SK-MEL-5 (cell line): Measurements from ENCODE around the gene SLC19A1. TPM values are rescaled to one million over a fixed set of nuclear protein-coding genes. Genes with fewer than 3 reads are reported as not detected.
A peak's percentile ranks its signal among the peaks of the same experiment; 100 is the strongest.

Experiments used
- DNase-seq: peaks from one replicate; pipeline ENCODE4 v3.0.0-alpha.2; 2016; ENCODE audit warnings: low read depth, low spot score
- in situ Hi-C: cut with HindIII; loops from 2 replicates; pipeline ENCODE4 v1.10.0; 2016; ENCODE audit warnings: low sequenced_read_pairs, high pct_unique_total_duplicates, low pct_unique_long_range_greater_than_20kb
- total RNA-seq: library from RNA; depleted of rRNA; stranded (reverse); fragments of >200 nt; shearing (Covaris generic); gene quantifications from 2 replicates; pipeline ENCODE4 v1.2.3, GENCODE V29; 2014

The SLC19A1 gene
- total RNA-seq, 1 experiment from 2014 or later, result 12.7 TPM

DNA sequence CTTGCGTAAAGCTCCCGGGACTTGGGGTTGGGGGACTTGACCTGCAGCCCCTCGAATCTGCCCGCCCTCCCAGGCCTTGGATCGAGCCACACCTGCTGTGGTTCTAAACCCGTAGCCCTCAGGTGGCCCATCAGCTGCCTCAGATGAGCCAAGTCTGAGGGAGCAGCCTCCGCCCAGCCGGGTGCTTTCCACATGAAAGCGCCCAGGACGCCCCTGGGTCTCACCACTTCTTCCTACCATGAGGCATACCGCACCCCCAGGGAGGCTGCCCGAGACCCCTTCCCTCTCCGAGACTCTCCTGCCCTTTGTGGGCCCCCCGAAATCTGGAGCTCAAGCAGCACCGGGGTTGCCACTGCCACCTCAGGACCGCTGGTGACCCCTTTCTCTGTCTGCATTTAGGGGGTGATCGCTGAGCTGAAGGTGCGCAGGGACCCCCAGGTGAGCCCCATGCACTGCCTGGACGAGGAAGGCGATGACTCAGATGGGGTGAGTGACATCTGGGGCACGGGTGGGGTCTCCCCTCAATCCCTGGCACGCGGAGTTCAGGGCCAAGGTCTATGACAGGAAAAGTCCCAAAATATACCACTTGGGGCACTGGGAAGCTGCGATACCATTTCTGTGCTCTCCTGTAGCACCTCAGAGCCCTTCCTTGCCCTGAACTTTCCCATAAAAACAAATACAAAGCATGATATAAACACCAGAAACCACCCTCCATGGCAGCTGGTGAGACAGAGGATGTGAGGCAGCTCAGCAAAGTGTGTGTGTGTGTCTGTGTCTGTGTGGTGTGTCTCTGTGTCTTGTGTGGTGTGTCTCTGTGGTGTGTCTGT, 68.5 kb downstream of the SLC19A1 start:
- in situ Hi-C loops, result no loop called here

DNA sequence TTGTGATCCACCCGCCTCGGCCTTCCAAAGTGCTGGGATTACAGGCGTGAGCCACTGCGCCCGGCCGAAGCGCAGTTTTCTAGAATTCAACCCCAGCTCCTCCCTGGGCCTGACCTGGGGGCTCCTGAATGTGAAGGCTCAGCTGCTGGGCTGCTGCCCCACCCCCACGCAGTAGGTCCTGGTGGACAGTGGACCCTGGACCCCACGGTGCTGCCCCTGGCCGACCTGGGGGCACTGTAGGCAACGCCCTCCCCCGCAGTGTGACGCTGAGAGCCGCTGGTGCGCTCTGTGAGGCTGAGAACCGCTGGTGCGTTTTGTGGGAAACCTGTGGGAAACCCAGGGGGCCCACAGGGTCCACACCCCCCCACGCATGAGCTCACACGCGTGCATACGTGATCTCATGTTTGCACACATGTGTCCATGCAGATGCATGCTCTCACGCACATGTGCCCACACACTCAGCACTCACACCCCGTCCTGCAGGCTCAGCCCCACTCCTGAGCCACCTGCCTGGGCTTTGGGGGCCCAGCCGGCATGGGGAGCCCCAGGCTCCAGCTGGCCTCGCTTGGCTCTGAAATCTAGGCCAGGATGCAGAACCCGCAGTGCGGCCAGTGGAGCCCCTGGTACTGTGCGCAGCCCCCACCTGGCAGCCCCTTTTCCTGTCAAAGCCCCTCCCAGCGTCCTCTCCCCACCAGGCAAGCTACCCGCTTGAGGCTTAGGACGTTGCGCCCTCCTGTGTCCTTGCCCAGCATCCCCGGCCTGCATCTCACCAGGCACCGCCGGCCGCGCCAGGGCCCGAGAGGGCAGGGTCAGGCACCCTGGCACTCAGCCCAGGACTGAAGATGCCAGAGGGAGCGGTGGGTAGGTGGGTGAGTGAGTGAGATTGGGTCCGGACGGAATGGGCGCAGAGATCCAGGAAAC, 69.5 kb downstream of the SLC19A1 start:
- DNase-seq, result no peak
- in situ Hi-C loops, result no loop called here

More for the DNA sequence above, 68.5 kb downstream of the SLC19A1 start:
- DNase-seq, result no peak

GRCh38 chr21:45471525-45472221, 70.6 kb downstream of the SLC19A1 start:
- DNase-seq, result no peak
- in situ Hi-C loops, result no loop called here

GRCh38 chr21:45470773-45471524, 71.3 kb downstream of the SLC19A1 start:
- in situ Hi-C loops, result no loop called here
- DNase-seq, result no peak

DNA sequence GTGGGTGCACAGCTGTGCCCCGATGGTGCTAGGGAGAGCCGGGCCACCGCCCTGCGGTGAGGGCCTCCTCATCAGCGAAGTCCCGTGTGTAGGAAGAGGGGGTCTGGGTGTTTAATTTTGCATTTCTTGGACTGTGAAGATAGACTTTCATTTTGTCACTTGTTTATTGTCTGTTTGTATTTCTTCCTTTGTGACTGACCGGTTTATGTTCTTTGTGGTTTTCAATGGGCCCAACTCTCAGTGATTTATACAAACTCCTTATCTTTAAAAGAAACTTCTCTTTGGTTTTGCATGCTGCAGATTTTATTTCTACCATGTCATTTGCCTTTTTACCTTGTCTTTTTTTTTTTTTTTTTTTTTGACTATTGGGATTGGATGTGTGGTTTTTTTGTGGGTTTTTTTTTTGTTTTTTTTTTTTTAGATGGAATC, 72.1 kb downstream of the SLC19A1 start:
- in situ Hi-C loops, result no loop called here
- no peak for DNase-seq

- in situ Hi-C loops, result no loop called here
- peak; percentile 61 for DNase-seq
These were observed 72.8 kb downstream of the SLC19A1 start for GRCh38 chr21:45469273-45470086.

DNA sequence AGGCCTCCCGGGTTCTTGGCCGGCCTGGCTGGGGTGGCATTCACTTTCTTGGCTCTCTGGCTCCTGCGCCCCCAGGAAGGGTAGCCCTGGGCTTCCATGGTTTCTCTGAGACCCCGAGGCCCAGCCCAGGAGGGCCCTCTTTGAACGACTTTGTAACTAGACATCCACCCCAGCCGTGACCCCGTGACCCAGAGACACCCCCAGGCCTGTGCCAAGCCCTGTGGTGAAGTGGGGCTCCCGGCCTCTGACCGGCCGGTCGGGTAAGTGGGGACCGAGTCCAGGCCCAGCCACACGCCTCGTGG, 73.3 kb downstream of the SLC19A1 start:
- no peak for DNase-seq
- in situ Hi-C loops, result no loop called here

DNA sequence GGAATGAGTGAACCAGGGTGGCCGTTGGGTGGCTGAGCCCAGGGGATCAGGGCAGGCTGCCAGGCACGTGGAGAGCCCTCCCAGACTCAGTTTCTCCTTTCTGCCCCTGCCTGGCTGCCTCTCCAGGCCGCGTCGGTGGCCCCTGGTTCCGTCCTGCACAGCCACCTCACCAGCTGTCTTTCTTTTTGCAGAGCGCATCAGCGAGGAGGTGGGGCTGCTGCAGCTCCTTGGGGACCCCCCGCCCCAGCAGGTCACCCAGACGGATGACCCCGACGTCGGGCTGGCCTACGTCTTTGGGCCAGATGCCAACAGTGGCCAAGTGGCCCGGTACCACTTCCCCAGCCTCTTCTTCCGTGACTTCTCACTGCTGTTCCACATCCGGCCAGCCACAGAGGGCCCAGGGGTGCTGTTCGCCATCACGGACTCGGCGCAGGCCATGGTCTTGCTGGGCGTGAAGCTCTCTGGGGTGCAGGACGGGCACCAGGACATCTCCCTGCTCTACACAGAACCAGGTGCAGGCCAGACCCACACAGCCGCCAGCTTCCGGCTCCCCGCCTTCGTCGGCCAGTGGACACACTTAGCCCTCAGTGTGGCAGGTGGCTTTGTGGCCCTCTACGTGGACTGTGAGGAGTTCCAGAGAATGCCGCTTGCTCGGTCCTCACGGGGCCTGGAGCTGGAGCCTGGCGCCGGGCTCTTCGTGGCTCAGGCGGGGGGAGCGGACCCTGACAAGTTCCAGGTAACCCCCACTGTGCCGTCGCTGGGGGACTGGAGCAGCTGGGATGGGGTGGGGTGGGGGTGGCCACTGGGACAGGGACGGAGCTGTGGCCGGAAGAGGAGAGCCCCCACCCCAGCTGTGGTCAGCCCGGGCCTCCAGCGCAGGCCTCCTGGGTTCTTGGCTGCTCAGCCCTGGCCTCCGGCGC, 73.9 kb downstream of the SLC19A1 start:
- no peak for DNase-seq
- in situ Hi-C loops, result no loop called here

DNA sequence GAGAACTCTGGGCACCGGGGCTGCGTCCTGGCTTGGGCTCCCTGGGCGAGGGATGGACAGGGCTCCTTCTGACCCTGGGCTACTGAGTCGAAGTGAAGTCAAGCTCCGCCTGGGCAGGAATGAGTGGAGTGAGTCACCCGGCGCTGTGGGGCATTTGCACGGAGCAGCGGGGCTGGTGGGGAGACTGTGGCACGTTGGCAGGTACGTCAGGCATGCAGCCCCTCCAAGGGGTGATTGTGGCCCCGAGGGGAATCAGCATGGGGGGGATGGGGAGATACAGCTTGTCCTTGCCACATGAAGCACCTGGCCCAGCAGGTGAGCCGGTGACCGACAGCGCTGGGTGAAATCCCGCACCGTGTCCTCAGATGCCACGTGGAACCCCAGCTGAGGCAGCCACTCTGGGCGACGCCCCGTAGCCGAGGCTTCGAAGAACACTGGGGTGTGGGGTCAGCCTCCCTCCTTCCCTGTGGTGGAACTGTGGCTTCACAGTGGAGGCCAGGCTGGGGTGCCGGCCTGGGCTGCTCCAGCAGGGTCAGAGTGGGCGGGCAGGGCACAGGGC, 74.9 kb downstream of the SLC19A1 start:
- in situ Hi-C loops, result no loop called here
- DNase-seq, result no peak

- DNase-seq, result no peak
- in situ Hi-C loops, result no loop called here
These were observed 75.7 kb downstream of the SLC19A1 start for GRCh38 chr21:45466330-45467220.

DNA sequence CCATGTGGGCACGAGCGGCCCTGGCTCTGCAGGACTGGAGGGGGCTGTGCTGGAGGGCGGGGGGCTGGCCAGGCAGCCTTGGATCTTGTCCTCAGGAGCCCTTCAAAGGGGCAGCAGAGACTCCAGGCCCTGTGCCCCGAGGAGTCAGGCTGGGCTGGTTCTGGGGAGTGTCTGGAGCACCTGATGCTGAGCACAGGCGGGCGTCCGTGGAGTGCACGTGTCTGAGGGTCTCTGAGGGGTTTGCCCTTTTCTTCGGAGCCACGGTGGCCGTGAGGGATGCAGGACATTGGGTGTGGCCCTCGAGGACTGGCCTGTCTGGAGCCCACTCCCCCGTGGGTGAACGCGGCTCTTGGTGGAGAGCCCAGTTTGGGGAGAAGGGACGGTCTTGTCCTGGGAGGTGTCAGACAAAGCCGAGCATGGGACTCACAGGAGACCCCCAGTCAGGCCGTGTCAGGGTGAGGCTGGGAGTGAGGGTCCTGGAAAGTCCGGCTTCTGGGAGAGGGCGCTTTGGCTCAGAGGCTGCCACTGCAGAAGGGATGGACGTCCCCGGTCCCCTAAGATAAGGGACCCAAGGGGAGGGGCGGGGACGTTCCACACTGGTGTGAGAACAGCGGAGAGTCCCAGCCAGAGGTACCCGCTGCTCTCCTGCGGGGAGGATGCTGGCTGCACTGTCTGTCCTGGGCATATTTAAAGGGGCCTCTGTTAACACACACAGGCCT, 76.5 kb downstream of the SLC19A1 start:
- in situ Hi-C loops, result no loop called here
- no peak for DNase-seq

GRCh38 chr21:45465105-45465504, 77.1 kb downstream of the SLC19A1 start:
- in situ Hi-C loops, result no loop called here
- no peak for DNase-seq

DNA sequence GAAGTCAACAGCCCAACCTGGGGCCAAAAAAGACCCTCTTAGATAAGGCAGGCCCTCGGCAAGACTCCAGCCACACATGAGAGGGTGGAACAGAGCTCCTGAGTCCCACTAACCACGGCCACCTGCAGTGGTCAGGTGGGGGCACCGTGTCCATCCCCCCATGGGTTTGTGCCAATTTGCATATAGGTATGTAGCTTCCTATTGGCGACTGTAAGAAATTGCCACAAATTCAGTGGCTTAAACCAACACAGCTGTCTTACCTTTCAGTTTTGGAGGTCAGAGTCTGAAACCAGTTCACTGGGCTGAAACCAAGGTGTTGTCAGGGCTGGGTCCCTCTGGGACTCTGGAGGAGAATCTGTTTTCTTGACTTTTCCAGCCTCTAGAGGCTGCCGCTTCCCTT, 77.9 kb downstream of the SLC19A1 start:
- in situ Hi-C loops, result no loop called here

DNA sequence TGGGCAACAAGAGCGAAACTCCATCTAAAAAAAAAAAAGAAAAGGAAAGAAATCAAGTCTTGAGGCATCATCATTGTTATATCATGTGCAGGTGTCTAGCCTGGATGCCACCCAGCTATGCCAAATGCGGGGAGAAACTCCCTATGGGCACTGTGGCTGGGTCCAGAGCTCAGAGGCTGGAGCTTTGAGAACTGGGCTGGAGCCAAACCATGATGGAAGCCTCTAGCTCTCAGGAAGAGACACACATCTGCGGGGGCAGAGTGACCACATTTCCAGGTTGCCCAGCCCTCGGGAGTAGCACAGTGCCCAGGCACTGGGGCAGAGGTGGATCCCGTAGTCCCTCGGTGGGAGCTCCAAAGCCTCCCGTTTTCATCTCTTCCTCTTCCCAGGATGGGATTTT, 78.4 kb downstream of the SLC19A1 start:
- in situ Hi-C loops, result no loop called here

More for the DNA sequence above, 77.9 kb downstream of the SLC19A1 start:
- no peak for DNase-seq

More for the DNA sequence above, 78.4 kb downstream of the SLC19A1 start:
- DNase-seq, result no peak
